GM18909 (cell line): ENCODE results near the gene PLEKHG7.
"Not testable (repeated sequence)": the region's sequence is repeated elsewhere in the genome, so short reads cannot be mapped to it uniquely, and the experiment has no call there.

Source experiments
- ATAC-seq: cut with Tn5 transposase; IDR thresholded peaks from one replicate; pipeline ENCODE4 v1.9.1; 2021; ENCODE audit warnings: mild to moderate bottlenecking; ENCODE audit not compliant: unreplicated experiment, poor library complexity

The PLEKHG7 gene, protein sequence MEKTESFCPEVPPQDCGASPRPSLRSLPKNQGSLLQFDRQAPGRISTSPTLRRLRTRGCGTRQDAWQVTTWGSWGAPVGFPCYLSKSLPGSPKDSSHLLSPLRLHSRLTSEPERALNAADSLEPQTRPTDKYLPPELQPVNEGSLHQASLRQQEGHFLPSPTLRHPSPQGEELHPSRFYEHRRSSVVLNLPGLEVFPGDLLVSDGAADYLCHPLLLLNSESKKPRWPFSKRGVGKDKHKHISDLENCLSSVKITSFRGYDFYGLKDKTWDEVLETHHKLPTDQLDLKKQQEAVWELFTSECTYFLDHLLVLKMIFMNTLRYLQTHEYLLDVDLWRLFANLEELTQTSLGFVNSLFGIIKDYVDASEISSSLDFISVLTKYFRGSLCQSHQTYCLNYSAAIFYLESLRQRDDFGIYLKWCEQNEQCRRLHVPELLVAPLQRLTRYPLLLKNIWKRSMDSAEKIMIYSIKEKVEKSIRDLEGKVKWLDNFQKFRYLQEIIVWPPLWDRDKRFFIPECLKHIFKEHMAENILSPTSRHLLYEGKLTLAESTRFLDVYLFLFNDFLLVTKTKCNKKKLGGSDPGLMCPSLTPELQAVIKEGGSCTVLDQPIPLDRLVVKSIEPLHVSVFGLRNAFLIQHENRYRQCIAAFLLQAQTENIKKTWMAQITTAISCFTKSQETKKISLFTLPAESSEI

GRCh38 chr12:92702754-92703679, at the start of gene PLEKHG7:
Gene PLEKHG7, plus strand, starts transcription at chr12:92702989. Its CDS starts 3,643 bp downstream, at chr12:92706632.
- ATAC-seq: peak; percentile 93

- ATAC-seq: not testable (repeated sequence)
These were observed 48.5 kb upstream of the PLEKHG7 start for GRCh38 chr12:92654256-92654655.

DNA sequence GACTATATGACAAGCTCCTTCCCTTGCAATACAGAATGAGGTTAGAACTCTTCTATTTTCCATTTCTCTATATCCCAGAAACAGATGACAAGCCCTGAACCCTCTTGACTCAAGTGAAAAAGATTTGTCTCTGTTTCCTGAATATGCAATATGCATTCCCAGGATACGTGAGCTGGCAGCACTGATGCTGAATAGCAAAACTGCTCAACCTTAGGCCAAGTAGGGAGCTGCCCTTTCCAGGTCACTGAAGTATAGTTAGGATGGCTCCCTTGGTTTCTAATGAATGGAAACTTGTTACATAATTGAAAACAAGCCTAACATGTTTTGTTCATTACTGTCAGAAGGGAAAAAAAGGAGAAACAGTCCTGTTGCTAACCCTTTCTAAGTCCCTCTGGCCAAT, 47.9 kb upstream of the PLEKHG7 start:
- ATAC-seq: no peak

DNA sequence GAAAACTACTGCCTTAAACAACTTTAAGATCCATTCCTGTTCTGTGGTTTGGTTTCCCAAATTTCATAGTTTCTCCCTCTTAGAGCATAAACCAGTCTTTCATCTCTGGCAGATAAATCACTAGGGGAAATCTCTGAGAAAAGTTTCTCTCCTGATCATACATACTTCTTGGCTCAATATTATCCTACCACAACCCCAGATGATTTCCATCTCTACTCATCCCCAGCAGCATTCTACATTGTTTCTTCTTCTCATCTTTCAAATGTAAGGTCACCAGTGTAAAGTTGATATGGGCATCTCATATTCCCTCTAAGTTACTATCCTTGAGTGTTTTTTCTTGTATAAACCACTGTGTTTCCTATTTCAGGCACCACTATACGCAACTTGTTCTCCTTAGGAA, 45.9 kb upstream of the PLEKHG7 start:
- ATAC-seq: no peak

GRCh38 chr12:92657770-92658169, 45.0 kb upstream of the PLEKHG7 start:
- ATAC-seq: no peak

GRCh38 chr12:92658611-92659010, 44.2 kb upstream of the PLEKHG7 start:
- no peak for ATAC-seq

- ATAC-seq: no peak
These were observed 41.5 kb upstream of the PLEKHG7 start for GRCh38 chr12:92661269-92661668.

DNA sequence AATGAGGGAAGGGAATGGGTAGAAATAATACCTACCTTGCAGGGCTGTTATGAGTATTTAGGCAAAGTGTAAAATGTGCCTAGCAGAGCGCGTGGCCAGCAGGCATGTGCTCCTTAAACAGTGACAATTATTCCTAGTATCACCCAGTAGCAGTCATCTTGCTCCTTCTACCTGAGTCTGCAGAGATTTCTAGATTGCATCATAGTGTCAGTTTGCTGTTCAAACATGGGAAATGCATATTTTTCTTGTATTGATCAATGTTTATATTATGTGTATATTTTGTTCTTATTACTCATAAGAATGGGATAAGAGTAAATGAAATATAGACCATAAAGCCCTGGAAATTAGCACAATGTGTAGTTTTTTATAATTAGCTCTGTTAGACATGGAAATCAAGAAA, 37.3 kb upstream of the PLEKHG7 start:
- no peak for ATAC-seq

DNA sequence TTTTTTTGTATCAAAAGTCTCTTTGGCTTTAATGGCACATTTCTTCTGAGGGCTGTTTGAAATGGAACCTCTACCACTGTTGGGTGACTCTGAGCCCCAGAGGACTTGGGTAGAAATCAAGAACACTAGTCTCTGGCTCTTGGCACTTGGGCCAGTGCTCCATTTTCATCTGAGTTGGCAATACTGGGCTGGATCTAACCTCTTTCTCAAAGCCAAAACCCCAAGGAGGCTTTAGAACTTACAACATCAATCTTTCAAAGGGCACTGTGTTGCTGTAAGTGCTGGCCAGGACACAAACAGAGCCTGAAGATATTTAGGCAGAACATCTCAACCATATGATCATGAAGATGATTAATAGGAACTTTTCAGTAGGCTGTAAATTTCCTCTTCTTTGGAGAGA, 34.0 kb upstream of the PLEKHG7 start:
- no peak for ATAC-seq

DNA sequence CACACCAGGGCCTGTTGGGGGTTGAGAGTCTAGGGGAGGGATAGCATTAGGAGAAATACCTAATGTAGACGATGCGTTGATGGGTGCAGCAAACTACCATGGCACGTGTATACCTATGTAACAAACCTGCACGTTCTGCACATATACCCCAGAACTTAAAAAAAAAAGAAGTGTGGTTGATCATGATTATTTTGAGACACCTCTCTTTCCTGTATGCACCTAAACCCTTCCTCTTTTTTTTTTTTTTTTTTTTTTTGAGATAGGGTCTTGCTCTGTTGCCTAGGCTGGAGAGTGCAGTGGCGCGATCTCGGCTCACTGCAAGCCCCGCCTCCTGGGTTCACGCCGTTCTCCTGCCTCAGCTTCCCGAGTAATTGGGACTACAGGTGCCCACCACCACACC, 31.3 kb upstream of the PLEKHG7 start:
- ATAC-seq: not testable (repeated sequence)

GRCh38 chr12:92673756-92674155, 29.0 kb upstream of the PLEKHG7 start:
- ATAC-seq: peak; percentile 94

DNA sequence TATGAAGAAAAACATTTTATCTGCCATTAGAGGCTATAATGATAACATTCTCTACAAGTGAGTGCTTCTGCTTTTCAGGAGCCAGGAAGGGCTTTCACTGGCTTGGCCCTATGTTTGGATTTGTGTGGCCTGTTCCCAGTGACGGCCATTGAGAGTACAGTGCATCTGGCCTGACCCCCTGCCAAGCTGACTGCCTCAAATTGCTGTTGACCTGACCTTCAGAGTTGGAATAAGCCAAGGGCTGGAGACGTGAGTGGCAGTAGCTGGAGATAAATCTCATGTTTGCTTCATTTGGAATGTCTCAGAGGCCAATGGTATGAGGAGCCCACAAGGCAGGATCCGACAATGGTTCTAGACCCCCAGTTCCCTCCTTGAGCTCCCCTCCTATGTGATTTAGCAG, 28.3 kb upstream of the PLEKHG7 start:
- ATAC-seq: no peak

- no peak for ATAC-seq
These were observed 27.5 kb upstream of the PLEKHG7 start for GRCh38 chr12:92675092-92675865.

DNA sequence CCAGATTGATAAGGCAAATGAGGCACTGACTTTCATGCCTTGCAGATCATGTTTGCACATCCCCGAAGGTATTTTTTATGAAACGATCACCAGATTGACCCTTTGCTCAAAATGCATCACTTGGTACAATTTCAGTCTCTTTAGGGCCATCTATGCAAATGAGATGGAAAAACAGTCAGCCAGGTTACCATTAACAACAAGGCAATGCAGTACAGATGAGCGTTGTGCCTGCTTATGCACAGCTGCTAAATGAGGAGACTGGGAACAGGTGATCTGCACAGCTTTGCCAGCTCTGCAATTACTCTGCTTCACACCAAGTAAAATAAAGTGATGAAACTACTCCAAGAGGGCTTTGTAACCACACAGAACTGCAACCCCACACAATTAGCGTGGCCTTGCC, 26.1 kb upstream of the PLEKHG7 start:
- ATAC-seq: peak; percentile 39

DNA sequence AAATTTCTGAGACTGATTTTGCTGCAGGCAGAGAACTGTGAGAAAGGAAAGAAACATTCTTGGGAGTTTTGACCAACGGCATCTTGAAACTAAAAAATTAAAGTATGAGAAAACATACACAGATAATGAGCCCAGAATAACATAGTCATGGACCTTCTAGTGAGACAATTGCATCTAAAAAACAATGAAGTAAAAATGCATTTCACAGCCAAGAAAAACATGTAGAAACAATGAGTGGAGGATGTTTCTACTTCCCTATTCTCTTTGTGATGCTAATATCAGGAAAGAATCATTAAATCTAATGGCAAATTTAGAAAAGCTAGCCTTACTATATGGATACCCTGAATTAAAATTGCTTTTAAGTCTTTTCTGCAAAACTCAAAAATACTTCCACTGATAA, 12.2 kb upstream of the PLEKHG7 start:
- no peak for ATAC-seq

- ATAC-seq: no peak
These were observed 7.7 kb upstream of the PLEKHG7 start for GRCh38 chr12:92695056-92695455.

DNA sequence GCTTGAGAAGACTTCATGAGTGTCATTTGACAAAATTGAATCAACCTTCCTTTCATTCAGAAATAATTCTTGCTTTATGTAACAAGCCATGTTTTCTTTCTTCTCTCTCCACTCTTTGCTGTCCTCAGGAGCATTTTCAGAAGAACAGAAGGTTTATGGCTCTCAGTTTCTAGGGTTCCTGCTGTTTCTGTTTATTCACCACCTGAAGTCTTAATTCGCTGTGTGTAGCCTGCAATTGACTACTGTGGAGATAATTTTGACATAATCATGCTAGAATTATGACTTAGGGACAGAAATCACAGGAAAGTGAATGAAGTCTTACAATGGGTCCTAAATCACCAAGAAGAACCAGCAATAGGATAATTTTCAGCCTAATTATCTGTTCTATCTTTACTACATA, 7.2 kb upstream of the PLEKHG7 start:
- no peak for ATAC-seq

DNA sequence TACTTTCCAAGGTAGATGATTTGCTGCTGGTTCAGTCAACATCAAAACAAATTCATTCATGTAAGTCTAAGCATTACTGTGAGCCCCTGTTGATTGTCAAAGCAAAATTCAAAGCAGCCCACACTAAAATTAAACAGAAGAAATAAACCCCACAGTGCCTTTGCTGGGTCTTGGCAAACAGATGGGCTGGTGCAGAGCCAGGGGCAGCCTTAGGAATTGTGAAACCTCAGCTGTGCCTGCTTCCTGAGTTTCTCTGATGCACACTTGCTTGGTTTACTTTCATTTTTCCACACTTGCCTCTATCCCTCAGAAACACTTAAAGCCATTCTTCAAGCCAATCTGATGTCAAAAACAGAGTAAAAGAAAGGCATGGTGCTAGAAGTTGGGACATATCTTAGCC, 6.6 kb upstream of the PLEKHG7 start:
- no peak for ATAC-seq

DNA sequence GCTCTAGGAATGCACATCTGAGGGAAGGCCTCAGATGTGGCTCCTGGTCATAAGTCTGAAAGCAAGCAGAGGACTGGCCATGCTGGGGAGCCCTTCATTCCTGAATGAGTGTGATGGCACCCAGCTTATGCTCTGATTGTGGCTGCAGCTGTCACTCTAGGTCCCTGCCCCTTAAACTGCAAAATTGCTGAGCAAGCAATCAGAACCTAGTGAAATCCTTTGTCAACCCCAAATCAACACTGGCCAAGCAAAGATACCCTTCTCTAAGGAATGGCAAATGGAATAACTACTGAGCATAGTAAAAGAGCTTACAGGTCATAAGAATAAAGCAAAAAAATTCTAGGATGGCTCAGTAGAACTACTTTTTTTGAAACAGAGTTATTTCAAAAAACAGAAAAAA, 4.3 kb upstream of the PLEKHG7 start:
- ATAC-seq: no peak

DNA sequence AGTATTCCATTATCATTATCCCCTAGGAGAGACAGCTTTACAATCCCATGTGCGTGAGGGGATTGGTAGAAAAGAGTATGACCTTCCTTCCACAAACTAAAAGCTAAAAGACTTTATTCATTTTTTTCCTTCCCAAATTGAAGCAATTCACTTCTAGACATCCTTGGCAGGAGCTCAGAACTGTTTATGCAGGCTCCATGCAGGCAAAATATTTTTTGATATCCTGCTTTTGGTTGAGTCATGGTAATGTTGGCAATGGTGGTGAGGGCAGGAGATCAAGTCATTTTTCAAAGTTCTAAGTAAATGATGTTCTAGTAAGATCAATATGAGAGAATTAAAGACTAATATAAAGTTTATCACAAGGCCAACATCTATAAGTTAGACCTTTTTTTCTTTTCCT, 1.3 kb upstream of the PLEKHG7 start:
- ATAC-seq: no peak
